ENCODE results near the gene PPP1CC.

PPP1CC gene

GRCh38 chr12:110686294-110686903 lies 56.3 kb downstream of the PPP1CC start:
- no peak overlapping the region for H3K4me3 ChIP-seq (ENCODE audit: low read depth, low read length)
- no peak for TF ChIP-seq CTCF (IDR thresholded peaks at IDR 0.05; ENCODE audit: low read depth, low read length)

GRCh38 chr12:110684312-110684836 lies 58.3 kb downstream of the PPP1CC start:
- no peak for TF ChIP-seq CTCF (IDR thresholded peaks at IDR 0.05; ENCODE audit: low read depth, low read length)
- no peak overlapping the region for H3K4me3 ChIP-seq (ENCODE audit: low read depth, low read length)

- no peak overlapping the region for H3K4me3 ChIP-seq (ENCODE audit: low read depth, low read length)
- TF ChIP-seq CTCF (IDR thresholded peaks at IDR 0.05; ENCODE audit: low read depth, low read length) = no peak
Observed at GRCh38 chr12:110683888-110684287, 58.8 kb downstream of the PPP1CC start.

- no peak overlapping the region for H3K4me3 ChIP-seq (ENCODE audit: low read depth, low read length)
- no peak for TF ChIP-seq CTCF (IDR thresholded peaks at IDR 0.05; ENCODE audit: low read depth, low read length)
Observed at GRCh38 chr12:110680032-110680431, 62.7 kb downstream of the PPP1CC start.

- TF ChIP-seq CTCF (IDR thresholded peaks at IDR 0.05; ENCODE audit: low read depth, low read length) = no peak
- no peak overlapping the region for H3K4me3 ChIP-seq (ENCODE audit: low read depth, low read length)
Observed at GRCh38 chr12:110679201-110679600, 63.5 kb downstream of the PPP1CC start.

- no peak for TF ChIP-seq CTCF (IDR thresholded peaks at IDR 0.05; ENCODE audit: low read depth, low read length)
- H3K4me3 ChIP-seq (ENCODE audit: low read depth, low read length) = no peak overlapping the region
Observed at GRCh38 chr12:110677982-110678381, 64.7 kb downstream of the PPP1CC start.

GRCh38 chr12:110677206-110677911 lies 65.3 kb downstream of the PPP1CC start:
- no peak for TF ChIP-seq CTCF (IDR thresholded peaks at IDR 0.05; ENCODE audit: low read depth, low read length)
- H3K4me3 ChIP-seq (ENCODE audit: low read depth, low read length) = no peak overlapping the region

All from WI38 (cell line).